ENCODE data around the gene RELT. TPM values are rescaled to one million over a fixed set of nuclear protein-coding genes. Genes with fewer than 3 reads are reported as not detected.

Gene RELT
- total and polyA plus RNA-seq, 2 donors (not counting 1 experiment from before 2014, with no cell fraction given) = 71.6 to 92.4 TPM

DNA sequence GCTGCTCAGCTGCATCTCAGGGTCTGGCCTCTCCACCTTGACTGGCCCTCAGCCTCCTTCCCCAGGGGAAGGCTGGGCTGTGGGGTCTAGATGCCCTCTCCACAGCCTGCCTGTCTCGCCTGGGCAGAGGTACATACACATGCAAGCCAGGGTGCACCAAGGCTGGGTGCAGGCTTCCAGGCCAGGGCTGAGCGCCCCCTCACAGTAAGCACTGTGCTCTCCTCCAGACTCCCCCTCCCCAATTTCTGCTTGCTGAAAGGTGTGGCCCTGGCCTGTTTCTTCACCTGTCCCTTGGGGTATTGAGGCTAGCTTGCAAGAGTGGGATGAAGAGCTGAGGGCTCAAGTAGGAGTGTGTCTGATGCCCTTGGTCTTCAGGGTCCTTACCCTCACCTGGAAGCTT, 22.5 kb downstream of the RELT start:
- no peak for TF ChIP-seq EZH2 (IDR thresholded peaks at IDR 0.05; ENCODE audit: borderline replicate concordance, insufficient read depth, low read depth, low read length, poor library complexity, severe bottlenecking)
- TF ChIP-seq, protein P1, sequence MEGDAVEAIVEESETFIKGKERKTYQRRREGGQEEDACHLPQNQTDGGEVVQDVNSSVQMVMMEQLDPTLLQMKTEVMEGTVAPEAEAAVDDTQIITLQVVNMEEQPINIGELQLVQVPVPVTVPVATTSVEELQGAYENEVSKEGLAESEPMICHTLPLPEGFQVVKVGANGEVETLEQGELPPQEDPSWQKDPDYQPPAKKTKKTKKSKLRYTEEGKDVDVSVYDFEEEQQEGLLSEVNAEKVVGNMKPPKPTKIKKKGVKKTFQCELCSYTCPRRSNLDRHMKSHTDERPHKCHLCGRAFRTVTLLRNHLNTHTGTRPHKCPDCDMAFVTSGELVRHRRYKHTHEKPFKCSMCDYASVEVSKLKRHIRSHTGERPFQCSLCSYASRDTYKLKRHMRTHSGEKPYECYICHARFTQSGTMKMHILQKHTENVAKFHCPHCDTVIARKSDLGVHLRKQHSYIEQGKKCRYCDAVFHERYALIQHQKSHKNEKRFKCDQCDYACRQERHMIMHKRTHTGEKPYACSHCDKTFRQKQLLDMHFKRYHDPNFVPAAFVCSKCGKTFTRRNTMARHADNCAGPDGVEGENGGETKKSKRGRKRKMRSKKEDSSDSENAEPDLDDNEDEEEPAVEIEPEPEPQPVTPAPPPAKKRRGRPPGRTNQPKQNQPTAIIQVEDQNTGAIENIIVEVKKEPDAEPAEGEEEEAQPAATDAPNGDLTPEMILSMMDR (IDR thresholded peaks at IDR 0.05) = no peak
- Mint-ChIP-seq H3K4me3 (no peak overlapping the region), H3K27me3 (no peaks in the 10 kb centered on the region), H3K27ac (peak overlapping the region; percentile 73), H3K4me1 (no peaks in the 10 kb centered on the region), H3K9me3 (ENCODE audit: insufficient read depth) (no peaks in the 10 kb centered on the region)
- WGBS (ENCODE audit: insufficient coverage) = 100% methylated on average over 1 of the region's 2 CpGs
- intact Hi-C loops (cut with micrococcal nuclease) = no loop called here
- H4K20me1 ChIP-seq (ENCODE audit: control insufficient read depth, insufficient read depth, low read length, poor library complexity, severe bottlenecking) = peaks cover 25% of the 10 kb centered on the region
- H3K27ac ChIP-seq (ENCODE audit: low read length in 2 of 2) = no peak overlapping the region
- H3K27me3 ChIP-seq (replicated peaks in 1 of 4; ENCODE audit: control extremely low read depth in 1 of 4, control insufficient read depth in 3 of 4, insufficient read depth in 4 of 4, low read length in 3 of 4) = no peaks in the 10 kb centered on the region
- no peaks in the 10 kb centered on the region for H3K4me1 ChIP-seq (ENCODE audit: control insufficient read depth in 2 of 2, insufficient read depth in 2 of 2, low read length in 2 of 2)
- CTCF ChIA-PET = interaction anchor here (1.1 to 9.4 kb wide), 4 partner anchors 41 to 262 kb away, joined by 3 to 102 read pairs (median 7); no protein-coding TSS in a partner anchor
- peak; percentile 37 for DNase-seq
- H3K4me3 ChIP-seq (ENCODE audit: control extremely low read depth in 1 of 5, extremely low read depth in 1 of 5, insufficient read depth in 1 of 5, low read depth in 2 of 5, low read length in 4 of 5) = no peak overlapping the region
- peaks cover 0 to 57% of the 10 kb centered on the region in 2 experiments for H3K36me3 ChIP-seq (replicated peaks in 1 of 2; ENCODE audit: control extremely low read depth in 1 of 2, control insufficient read depth in 1 of 2, extremely low read depth in 1 of 2, insufficient read depth in 2 of 2, low read length in 1 of 2)
- POLR2A ChIA-PET = interaction anchor here (0.6 kb wide), 1 partner anchor 44 kb away, joined by 4 read pairs; no protein-coding TSS in a partner anchor
- ATAC-seq (ENCODE audit: low read depth) = no peak
- H3K9me3 ChIP-seq (ENCODE audit: control extremely low read depth in 1 of 3, control insufficient read depth in 2 of 3, insufficient read depth in 1 of 3, low read length in 2 of 3) = no peaks in the 10 kb centered on the region
- no peak overlapping the region for H3K9ac ChIP-seq (ENCODE audit: low read length)
- no peak overlapping the region for H3K4me2 ChIP-seq (replicated peaks; ENCODE audit: low read depth, low read length, poor library complexity, severe bottlenecking)
- H3K79me2 ChIP-seq (ENCODE audit: control insufficient read depth, insufficient read depth, low read length) = peaks cover 11% of the 10 kb centered on the region
- no peak overlapping the region for H2AFZ ChIP-seq (ENCODE audit: insufficient read depth, low read depth, low read length, poor library complexity, severe bottlenecking)

DNA sequence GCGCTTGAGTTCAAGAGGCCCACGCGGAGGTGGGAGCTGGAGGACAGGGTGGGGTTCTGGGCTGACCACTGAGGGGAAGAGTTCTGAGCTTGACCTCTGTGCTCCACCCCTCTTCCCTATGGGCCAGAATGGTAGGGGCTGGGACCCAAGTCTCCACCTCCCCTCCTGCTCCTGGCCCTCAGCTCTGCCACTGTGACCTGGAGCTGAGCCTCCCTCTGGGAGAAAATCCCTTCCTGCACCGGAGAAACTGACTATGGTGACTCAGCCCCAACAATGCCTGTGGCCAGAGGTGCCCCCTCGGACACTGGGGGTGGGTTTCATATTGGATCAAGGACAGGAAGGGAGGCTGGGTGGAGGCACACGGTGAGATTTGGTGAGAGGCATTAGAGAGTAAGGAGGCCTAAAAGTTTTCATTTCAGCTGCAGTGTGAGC, 23.0 kb downstream of the RELT start:
- DNase-seq = peak; percentile 20
- POLR2A ChIA-PET = interaction anchor here (0.6 kb wide), 1 partner anchor 44 kb away, joined by 4 read pairs; no protein-coding TSS in a partner anchor
- ATAC-seq (ENCODE audit: low read depth) = no peak

More for the DNA sequence above, 23.0 kb downstream of the RELT start:
- Histone ChIP-seq H3K4me2 (replicated peaks; ENCODE audit: low read depth, low read length, poor library complexity, severe bottlenecking) (no peak overlapping the region), H3K27me3 (replicated peaks in 1 of 4; ENCODE audit: control extremely low read depth in 1 of 4, control insufficient read depth in 3 of 4, insufficient read depth in 4 of 4, low read length in 3 of 4) (no peaks in the 10 kb centered on the region), H4K20me1 (ENCODE audit: control insufficient read depth, insufficient read depth, low read length, poor library complexity, severe bottlenecking) (peaks cover 21% of the 10 kb centered on the region), H3K79me2 (ENCODE audit: control insufficient read depth, insufficient read depth, low read length) (peaks cover 7% of the 10 kb centered on the region), H3K4me3 (ENCODE audit: control extremely low read depth in 1 of 5, extremely low read depth in 1 of 5, insufficient read depth in 1 of 5, low read depth in 2 of 5, low read length in 4 of 5) (no peak overlapping the region), H2AFZ (ENCODE audit: insufficient read depth, low read depth, low read length, poor library complexity, severe bottlenecking) (no peak overlapping the region), H3K4me1 (ENCODE audit: control insufficient read depth in 2 of 2, insufficient read depth in 2 of 2, low read length in 2 of 2) (no peaks in the 10 kb centered on the region), H3K9me3 (ENCODE audit: control extremely low read depth in 1 of 3, control insufficient read depth in 2 of 3, insufficient read depth in 1 of 3, low read length in 2 of 3) (no peaks in the 10 kb centered on the region), H3K9ac (ENCODE audit: low read length) (no peak overlapping the region), H3K27ac (ENCODE audit: low read length in 2 of 2) (peak overlapping the region in 1 of 2 donors; percentile 48), H3K36me3 (replicated peaks in 1 of 2; ENCODE audit: control extremely low read depth in 1 of 2, control insufficient read depth in 1 of 2, extremely low read depth in 1 of 2, insufficient read depth in 2 of 2, low read length in 1 of 2) (peaks cover 0 to 52% of the 10 kb centered on the region in 2 experiments)
- CTCF ChIA-PET = interaction anchor here (1.1 to 9.4 kb wide), 3 partner anchors 41 to 63 kb away, joined by 3 to 102 read pairs (median 4); no protein-coding TSS in a partner anchor
- Mint-ChIP-seq H3K27ac (peak overlapping the region; percentile 73), H3K4me3 (no peak overlapping the region), H3K27me3 (no peaks in the 10 kb centered on the region), H3K4me1 (peaks cover 2% of the 10 kb centered on the region), H3K9me3 (ENCODE audit: insufficient read depth) (no peaks in the 10 kb centered on the region)
- intact Hi-C loops (cut with micrococcal nuclease) = no loop called here
- TF ChIP-seq EZH2 (IDR thresholded peaks at IDR 0.05; ENCODE audit: borderline replicate concordance, insufficient read depth, low read depth, low read length, poor library complexity, severe bottlenecking) = no peak
- TF ChIP-seq, protein P1 (IDR thresholded peaks at IDR 0.05) = no peak
- WGBS (ENCODE audit: insufficient coverage) = 89% methylated on average over 2 of the region's 6 CpGs
